Type B pancreatic cell (in vitro differentiated cells): ENCODE data around the gene TMC4. TPM values are rescaled to one million over a fixed set of nuclear protein-coding genes. Genes with fewer than 3 reads are reported as not detected.
"Not testable (repeated sequence)": the region's sequence is repeated elsewhere in the genome, so short reads cannot be mapped to it uniquely, and the experiment has no call there.

Source experiments
- DNase-seq: peaks from one replicate; pipeline ENCODE4 v3.0.0; 2021; ENCODE audit warnings: mixed read lengths; ENCODE audit not compliant: unreplicated experiment; ENCODE audit errors: extremely low spot score
- H3K27ac Mint-ChIP-seq: 2 replicates; pipeline ENCODE4 v1.8.0; 2021; ENCODE audit warnings: mild to moderate bottlenecking, mixed read lengths
- H3K27me3 Mint-ChIP-seq: 2 replicates; pipeline ENCODE4 v1.8.0; 2021; ENCODE audit warnings: mixed read lengths
- H3K36me3 Mint-ChIP-seq: 2 replicates; pipeline ENCODE4 v1.8.0; 2021; ENCODE audit warnings: mixed read lengths
- H3K4me1 Mint-ChIP-seq: one replicate; pipeline ENCODE4 v1.8.0; 2021; ENCODE audit warnings: mixed read lengths; ENCODE audit not compliant: unreplicated experiment
- H3K4me3 Mint-ChIP-seq: 2 replicates; pipeline ENCODE4 v1.8.0; 2021; ENCODE audit warnings: mild to moderate bottlenecking, mixed read lengths
- H3K9me3 Mint-ChIP-seq: 2 replicates; pipeline ENCODE4 v1.8.0; 2021; ENCODE audit warnings: mixed read lengths
- total RNA-seq: library from RNA; stranded (reverse); gene quantifications from 2 replicates; pipeline ENCODE4 v1.2.1, GENCODE V29; 2021; ENCODE audit warnings: low replicate concordance
- TF ChIP-seq, protein P1 (sequence below): fragments of 200-600 bp; sonication (generic); conservative IDR thresholded peaks from 2 replicates; pipeline ENCODE4 v1.5.0; 2021; ENCODE audit warnings: antibody characterized with exemption, mild to moderate bottlenecking

The TMC4 gene
- total RNA-seq, 1 donor from 2014 or later, result 24.2 TPM

DNA sequence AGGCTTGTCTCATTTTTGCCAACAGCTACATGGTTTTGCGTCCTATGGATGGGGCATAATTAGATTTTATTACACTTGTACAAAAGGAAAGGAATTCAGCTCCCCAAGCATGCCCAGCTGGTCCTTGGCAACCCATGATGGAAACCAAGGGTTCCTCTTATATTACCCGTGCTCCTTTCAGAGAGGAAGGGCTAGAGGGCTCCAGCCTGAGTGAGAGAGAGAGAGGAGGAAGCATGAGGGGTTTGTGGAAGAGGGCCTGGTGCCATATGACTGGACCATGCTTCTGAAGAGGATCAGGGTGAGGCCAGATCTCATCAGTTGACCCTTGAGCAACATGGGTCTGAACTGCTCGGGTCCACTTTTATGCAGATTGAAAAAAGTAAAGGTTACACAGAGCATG is 24.2 kb upstream of the TMC4 start:
- no peak overlapping the region for H3K4me3 Mint-ChIP-seq
- peaks cover 11% of the 10 kb centered on the region for H3K36me3 Mint-ChIP-seq
- DNase-seq, result no peak
- no peaks in the 10 kb centered on the region for H3K27me3 Mint-ChIP-seq
- H3K4me1 Mint-ChIP-seq, result peaks cover 6% of the 10 kb centered on the region
- no peak overlapping the region for H3K27ac Mint-ChIP-seq
- no peaks in the 10 kb centered on the region for H3K9me3 Mint-ChIP-seq
- TF ChIP-seq, protein P1, sequence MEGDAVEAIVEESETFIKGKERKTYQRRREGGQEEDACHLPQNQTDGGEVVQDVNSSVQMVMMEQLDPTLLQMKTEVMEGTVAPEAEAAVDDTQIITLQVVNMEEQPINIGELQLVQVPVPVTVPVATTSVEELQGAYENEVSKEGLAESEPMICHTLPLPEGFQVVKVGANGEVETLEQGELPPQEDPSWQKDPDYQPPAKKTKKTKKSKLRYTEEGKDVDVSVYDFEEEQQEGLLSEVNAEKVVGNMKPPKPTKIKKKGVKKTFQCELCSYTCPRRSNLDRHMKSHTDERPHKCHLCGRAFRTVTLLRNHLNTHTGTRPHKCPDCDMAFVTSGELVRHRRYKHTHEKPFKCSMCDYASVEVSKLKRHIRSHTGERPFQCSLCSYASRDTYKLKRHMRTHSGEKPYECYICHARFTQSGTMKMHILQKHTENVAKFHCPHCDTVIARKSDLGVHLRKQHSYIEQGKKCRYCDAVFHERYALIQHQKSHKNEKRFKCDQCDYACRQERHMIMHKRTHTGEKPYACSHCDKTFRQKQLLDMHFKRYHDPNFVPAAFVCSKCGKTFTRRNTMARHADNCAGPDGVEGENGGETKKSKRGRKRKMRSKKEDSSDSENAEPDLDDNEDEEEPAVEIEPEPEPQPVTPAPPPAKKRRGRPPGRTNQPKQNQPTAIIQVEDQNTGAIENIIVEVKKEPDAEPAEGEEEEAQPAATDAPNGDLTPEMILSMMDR, result no peak

DNA sequence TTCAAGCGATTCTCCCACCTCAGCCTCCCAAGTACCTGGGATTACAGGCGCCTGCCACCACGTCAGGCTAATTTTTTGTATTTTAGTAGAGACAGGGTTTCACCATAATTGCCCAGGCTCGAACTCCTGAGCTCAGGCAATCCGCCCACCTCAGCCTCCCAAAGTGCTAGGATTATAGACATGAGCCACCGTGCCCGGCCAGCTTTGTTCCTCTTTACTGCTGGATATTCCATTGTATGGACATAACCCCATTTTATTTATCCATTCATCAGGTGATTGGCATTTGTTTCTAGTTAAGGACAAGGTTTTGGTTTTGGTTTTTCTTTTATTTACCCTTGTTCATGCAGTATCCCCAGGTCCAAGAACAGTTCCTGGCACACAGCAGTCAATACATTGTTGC is 23.6 kb upstream of the TMC4 start:
- H3K4me3 Mint-ChIP-seq, result no peak overlapping the region

DNA sequence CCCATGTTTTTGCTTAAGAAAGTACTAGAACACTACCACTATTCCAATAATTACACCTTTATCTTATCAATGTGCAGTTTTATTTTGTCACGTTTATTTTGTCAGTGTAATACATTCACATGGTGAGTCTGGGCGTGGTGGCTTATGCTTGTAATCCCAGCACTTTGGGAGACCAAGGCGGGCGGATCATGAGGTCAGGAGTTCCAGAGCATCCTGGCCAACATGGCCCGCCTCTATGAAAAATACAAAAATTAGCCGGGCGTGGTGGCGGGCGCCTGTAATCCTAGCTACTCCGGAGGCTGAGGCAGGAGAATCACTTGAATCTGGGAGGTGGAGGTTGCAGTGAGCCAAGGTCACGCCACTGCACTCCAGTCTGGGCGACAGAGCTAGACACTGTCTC is 21.5 kb upstream of the TMC4 start:
- H3K4me3 Mint-ChIP-seq, H3K4me1 Mint-ChIP-seq, H3K36me3 Mint-ChIP-seq: not testable (repeated sequence)

More for the DNA sequence above, 23.6 kb upstream of the TMC4 start:
- no peak for DNase-seq
- Mint-ChIP-seq H3K36me3 (peaks cover 11% of the 10 kb centered on the region), H3K27me3 (no peaks in the 10 kb centered on the region), H3K9me3 (no peaks in the 10 kb centered on the region), H3K4me1 (peaks cover 6% of the 10 kb centered on the region), H3K27ac (no peak overlapping the region)
- TF ChIP-seq, protein P1, result no peak

DNA sequence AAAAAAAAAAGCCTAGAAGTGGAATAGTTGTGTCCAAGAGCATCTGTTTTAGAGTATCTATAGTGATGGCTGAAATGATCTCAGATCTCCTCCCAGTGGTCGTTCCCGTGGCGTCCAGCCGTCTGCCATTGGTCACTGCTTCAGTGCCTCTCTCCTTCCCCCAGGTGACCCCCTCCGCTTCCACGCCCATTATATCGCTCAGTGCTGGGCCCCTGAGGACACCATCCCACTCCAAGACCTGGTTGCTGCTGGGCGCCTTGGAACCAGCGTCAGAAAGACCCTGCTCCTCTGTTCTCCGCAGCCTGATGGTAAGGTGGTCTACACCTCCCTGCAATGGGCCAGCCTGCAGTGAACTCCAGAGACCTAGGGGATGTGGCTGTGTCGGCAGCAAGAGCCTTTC is 20.1 kb upstream of the TMC4 start:
- DNase-seq, result no peak
- no peaks in the 10 kb centered on the region for H3K4me1 Mint-ChIP-seq
- H3K9me3 Mint-ChIP-seq, result no peaks in the 10 kb centered on the region
- no peaks in the 10 kb centered on the region for H3K27me3 Mint-ChIP-seq
- H3K36me3 Mint-ChIP-seq, result peaks cover 5% of the 10 kb centered on the region
- peak overlapping the region; percentile 58 for H3K4me3 Mint-ChIP-seq
- peak overlapping the region; percentile 63 for H3K27ac Mint-ChIP-seq
- TF ChIP-seq, protein P1, result no peak

More for the DNA sequence above, 21.5 kb upstream of the TMC4 start:
- not testable (repeated sequence) for H3K27ac Mint-ChIP-seq, H3K9me3 Mint-ChIP-seq, H3K27me3 Mint-ChIP-seq, DNase-seq

DNA sequence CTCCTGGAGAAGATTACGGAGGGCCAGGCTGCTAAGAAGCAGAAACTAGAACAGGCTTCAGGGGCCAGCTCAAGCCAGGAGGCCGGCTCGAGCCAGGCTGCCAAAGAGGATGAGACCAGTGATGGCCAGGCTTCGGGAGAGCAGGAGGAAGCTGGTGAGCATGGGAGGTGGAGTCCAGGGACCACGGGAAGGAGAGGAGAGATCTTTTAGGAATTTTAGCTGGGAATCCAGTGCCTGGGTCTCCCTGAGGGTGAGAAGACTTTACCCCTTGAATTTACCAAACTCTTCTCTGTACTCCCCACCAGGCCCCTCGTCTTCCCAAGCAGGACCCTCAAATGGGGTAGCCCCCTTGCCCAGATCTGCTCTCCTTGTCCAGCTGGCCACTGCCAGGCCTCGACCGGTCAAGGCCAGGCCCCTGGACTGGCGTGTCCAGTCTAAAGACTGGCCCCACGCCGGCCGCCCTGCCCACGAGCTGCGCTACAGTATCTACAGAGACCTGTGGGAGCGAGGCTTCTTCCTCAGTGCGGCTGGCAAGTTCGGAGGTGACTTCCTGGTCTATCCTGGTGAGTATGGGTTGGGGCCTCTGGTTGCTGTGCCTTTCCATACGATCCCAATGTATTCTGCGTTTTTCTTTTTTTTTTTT is 19.0 kb upstream of the TMC4 start:
- Mint-ChIP-seq H3K36me3 (peaks cover 5% of the 10 kb centered on the region), H3K4me3 (peak overlapping the region; percentile 97), H3K4me1 (peaks cover 7% of the 10 kb centered on the region), H3K27me3 (no peaks in the 10 kb centered on the region), H3K27ac (peak overlapping the region; percentile 87), H3K9me3 (no peaks in the 10 kb centered on the region)
- DNase-seq, result no peak
- TF ChIP-seq, protein P1, result no peak

DNA sequence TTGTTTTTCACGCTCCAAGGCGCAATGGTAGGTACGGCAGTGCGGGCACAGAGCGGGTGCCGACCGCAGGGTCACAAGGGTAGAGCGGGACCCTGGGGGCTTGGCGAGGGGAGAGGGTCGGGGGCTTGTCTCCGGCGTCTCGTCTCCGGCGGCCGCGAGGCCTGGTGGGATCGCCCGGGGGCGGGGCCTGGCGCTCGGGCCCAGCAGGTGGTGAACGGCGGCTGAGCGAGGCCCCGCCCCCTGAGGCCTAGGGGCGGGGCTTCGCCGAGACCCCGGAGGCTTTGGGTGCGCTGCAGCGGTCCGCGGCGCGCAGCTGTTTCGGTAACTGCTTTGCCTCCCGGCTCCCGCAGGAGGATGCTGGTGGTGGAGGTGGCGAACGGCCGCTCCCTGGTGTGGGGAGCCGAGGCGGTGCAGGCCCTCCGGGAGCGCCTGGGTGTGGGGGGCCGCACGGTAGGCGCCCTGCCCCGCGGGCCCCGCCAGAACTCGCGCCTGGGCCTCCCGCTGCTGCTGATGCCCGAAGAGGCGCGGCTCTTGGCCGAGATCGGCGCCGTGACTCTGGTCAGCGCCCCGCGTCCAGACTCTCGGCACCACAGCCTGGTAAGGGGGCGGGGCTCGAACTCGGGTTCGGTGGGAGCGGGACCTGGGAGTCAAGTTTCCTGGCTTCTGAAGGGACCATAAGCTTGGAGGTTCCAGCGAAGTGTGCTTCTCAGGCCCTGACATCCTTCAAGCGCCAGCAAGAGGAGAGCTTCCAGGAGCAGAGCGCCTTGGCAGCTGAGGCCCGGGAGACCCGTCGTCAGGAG is 18.3 kb upstream of the TMC4 start, which contains the start of gene TSEN34:
TSEN34 (plus strand) TSS at position 298 of the 800 bp plus-strand sequence; CDS start at position 355, 57 bp downstream.
- peak; percentile 93 for DNase-seq
- H3K27ac Mint-ChIP-seq, result peak within 1 kb of the TSS; percentile 100
- TF ChIP-seq, protein P1, result no peak
- no peaks in the 10 kb centered on the region for H3K27me3 Mint-ChIP-seq
- no peaks in the 10 kb centered on the region for H3K9me3 Mint-ChIP-seq
- H3K36me3 Mint-ChIP-seq, result peaks cover 8% of the 10 kb centered on the region
- H3K4me3 Mint-ChIP-seq, result peak within 1 kb of the TSS; percentile 97
- H3K4me1 Mint-ChIP-seq, result peaks cover 7% of the 10 kb centered on the region
